ENCODE measurements around the gene EPS8L3. TPM values are rescaled to one million over a fixed set of nuclear protein-coding genes. Genes with fewer than 3 reads are reported as not detected.
"Not testable (repeated sequence)": the region's sequence is repeated elsewhere in the genome, so short reads cannot be mapped to it uniquely, and the experiment has no call there.

The EPS8L3 gene
- total RNA-seq, 4 donors from 2014 or later: not detected

GRCh38 chr1:109760581-109761226 lies 3.0 kb downstream of the EPS8L3 start:
- WGBS, 2 donors: 90 to 99% methylated on average over 6 of the region's 7 CpGs
- intact Hi-C loops (cut with DNase I): no loop called here
- Histone ChIP-seq H3K27ac (no peak overlapping the region), H3K27me3 (no peaks in the 10 kb centered on the region), H3K4me1 (no peaks in the 10 kb centered on the region), H3K9me3 (no peaks in the 10 kb centered on the region), H3K4me3 (replicated peaks in 1 of 3) (no peak overlapping the region), H3K36me3 (no peaks in the 10 kb centered on the region)
- DNase-seq: no peak
- TF ChIP-seq CTCF (IDR thresholded peaks at IDR 0.05) (no peak), POLR2A (IDR thresholded peaks at IDR 0.05) (no peak)

- 88 to 91% methylated on average over 8 to 9 of the region's 11 CpGs for WGBS, 2 donors
- no peaks in the 10 kb centered on the region for H3K27me3 ChIP-seq
- no peaks in the 10 kb centered on the region for H3K36me3 ChIP-seq
- no peaks in the 10 kb centered on the region for H3K9me3 ChIP-seq
- intact Hi-C loops (cut with DNase I): no loop called here
- no peak overlapping the region for H3K4me3 ChIP-seq (replicated peaks in 1 of 3)
- no peak for DNase-seq
- no peak overlapping the region for H3K27ac ChIP-seq
- H3K4me1 ChIP-seq: no peaks in the 10 kb centered on the region
- TF ChIP-seq POLR2A (IDR thresholded peaks at IDR 0.05): no peak
- no peak for TF ChIP-seq CTCF (IDR thresholded peaks at IDR 0.05)
Observed at GRCh38 chr1:109759513-109760334, 4.0 kb downstream of the EPS8L3 start.

GRCh38 chr1:109757936-109758786 lies 5.6 kb downstream of the EPS8L3 start:
- Histone ChIP-seq H3K36me3 (no peaks in the 10 kb centered on the region), H3K9me3 (no peaks in the 10 kb centered on the region), H3K27ac (no peak overlapping the region), H3K27me3 (no peaks in the 10 kb centered on the region), H3K4me1 (no peaks in the 10 kb centered on the region), H3K4me3 (replicated peaks in 1 of 3) (no peak overlapping the region)
- no peak for DNase-seq
- WGBS, 2 donors: 89 to 91% methylated on average over 10 to 13 of the region's 13 CpGs
- TF ChIP-seq POLR2A (IDR thresholded peaks at IDR 0.05): no peak
- intact Hi-C loops (cut with DNase I): no loop called here

DNA sequence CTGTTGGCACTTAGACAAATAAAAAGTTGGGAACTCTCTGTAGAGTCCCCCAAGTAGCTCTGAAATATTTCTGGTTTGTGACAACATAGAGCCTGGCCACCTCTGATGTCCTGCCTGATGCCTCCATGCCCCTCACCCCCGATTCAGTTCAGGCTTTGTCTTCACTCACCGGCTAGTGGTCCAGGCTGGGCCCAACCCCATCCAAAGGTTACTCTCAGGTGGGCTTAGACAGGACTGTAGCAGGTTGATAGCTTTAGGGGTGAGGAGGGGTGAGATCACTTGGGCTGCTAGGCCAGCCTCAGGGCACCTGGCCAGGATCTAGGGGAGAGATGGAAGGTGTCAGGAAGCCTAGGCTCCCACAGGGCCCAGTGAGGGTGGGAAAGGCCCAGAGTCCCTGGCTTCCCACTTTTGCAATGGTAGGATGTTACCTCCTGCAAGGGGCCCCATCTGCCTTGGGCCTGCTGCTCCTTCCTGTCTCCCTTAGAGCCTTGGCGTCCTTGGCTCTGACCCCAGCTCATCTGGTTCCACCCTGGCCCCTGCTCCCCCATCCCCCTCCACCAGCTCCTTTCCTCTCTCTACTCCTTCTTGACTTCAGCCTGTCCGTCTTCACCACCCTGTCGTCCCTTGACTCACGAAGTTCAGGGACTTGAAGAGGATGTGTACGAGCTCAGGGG lies 6.7 kb downstream of the EPS8L3 start:
- Histone ChIP-seq H3K27me3 (no peaks in the 10 kb centered on the region), H3K9me3 (no peaks in the 10 kb centered on the region), H3K4me1 (no peaks in the 10 kb centered on the region), H3K36me3 (no peaks in the 10 kb centered on the region), H3K4me3 (replicated peaks in 1 of 3) (no peak overlapping the region), H3K27ac (no peak overlapping the region)
- intact Hi-C loops (cut with DNase I): no loop called here
- TF ChIP-seq CTCF (IDR thresholded peaks at IDR 0.05): no peak
- WGBS, 2 donors: 88 to 93% methylated on average over 7 of the region's 7 CpGs
- DNase-seq: no peak

GRCh38 chr1:109756325-109756724 lies 7.4 kb downstream of the EPS8L3 start:
- not testable (repeated sequence) for DNase-seq
- WGBS, 2 donors: 86 to 94% methylated on average over 5 of the region's 5 CpGs

More at GRCh38 chr1:109756325-109756724, 7.4 kb downstream of the EPS8L3 start:
- H3K4me1 ChIP-seq; intact Hi-C loops (cut with DNase I); H3K27me3 ChIP-seq; H3K36me3 ChIP-seq; H3K4me3 ChIP-seq (replicated peaks in 1 of 3); H3K9me3 ChIP-seq; H3K27ac ChIP-seq: not testable (repeated sequence)
